Prostate gland (tissue), 2 donors: Measurements from ENCODE around the gene RABEP2.

Experiments used
- POLR2AphosphoS5 ChIP-seq: sonication (generic); formaldehyde crosslinking; IDR thresholded peaks from one replicate; pipeline ENCODE4 v1.6.1; 2017; ENCODE audit warnings: antibody characterized with exemption
- TF ChIP-seq, protein P1 (sequence below), 4 experiments: fragments of 200-600 bp in 2 of 4; fragments of 450-650 bp in 2 of 4; sonication (generic) in 2 of 4; IDR thresholded peaks; 1 replicate in 3 of 4; 2 replicates in 1 of 4; pipeline ENCODE4 v1.5.1; 2016 to 2019; ENCODE audit warnings: antibody characterized with exemption in 4 of 4, mild to moderate bottlenecking in 2 of 4, moderate library complexity in 2 of 4

DNA sequence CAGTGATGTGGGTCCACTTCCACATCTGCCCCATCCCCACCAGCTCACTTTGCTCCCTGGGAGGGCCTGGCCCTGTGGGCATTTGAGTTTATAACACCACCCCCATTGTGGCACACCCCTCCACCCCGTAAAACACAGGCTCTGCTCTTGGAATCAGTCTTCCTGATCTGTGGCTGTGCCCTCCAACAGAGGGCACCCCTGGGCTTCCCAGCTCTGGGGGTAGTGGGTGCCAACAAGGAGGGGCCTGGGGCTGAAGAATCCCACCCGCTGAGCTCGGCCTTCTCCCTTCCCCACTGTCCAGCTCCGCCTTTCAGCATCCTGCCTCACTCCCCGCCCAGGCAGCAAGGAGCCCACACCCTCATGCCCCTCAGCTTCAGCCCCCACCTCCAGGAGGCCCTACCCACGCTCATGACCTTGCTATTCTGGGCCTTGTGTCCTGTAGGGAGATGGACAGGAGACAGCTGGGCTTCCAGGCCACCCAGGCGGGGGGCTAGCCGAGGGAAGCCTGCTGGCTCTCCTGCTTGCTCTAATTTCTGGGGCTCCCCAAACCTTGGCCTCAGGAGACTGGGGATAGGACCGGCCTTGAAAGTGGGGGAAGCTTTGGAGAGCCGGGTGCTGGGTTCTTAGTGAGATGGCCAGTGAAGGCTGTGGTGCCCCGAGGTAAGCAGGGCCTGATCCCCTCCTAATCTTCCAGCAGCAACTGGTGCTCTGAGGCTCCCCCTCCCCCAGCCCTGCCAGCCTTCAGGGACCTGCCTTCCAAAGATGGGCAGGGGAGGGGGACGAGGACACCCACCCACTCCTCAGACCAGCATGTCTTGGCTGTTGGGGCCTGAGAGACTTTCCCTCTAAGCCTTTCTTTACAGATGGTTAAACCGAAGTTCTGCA, 49.7 kb downstream of the RABEP2 start:
- TF ChIP-seq, protein P1, sequence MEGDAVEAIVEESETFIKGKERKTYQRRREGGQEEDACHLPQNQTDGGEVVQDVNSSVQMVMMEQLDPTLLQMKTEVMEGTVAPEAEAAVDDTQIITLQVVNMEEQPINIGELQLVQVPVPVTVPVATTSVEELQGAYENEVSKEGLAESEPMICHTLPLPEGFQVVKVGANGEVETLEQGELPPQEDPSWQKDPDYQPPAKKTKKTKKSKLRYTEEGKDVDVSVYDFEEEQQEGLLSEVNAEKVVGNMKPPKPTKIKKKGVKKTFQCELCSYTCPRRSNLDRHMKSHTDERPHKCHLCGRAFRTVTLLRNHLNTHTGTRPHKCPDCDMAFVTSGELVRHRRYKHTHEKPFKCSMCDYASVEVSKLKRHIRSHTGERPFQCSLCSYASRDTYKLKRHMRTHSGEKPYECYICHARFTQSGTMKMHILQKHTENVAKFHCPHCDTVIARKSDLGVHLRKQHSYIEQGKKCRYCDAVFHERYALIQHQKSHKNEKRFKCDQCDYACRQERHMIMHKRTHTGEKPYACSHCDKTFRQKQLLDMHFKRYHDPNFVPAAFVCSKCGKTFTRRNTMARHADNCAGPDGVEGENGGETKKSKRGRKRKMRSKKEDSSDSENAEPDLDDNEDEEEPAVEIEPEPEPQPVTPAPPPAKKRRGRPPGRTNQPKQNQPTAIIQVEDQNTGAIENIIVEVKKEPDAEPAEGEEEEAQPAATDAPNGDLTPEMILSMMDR (IDR thresholded peaks at IDR 0.05): no peak
- no peak for TF ChIP-seq POLR2AphosphoS5
